AG04450 (cell line): ENCODE measurements around the gene CLP1. TPM values are rescaled to one million over a fixed set of nuclear protein-coding genes. Genes with fewer than 3 reads are reported as not detected.
"Not testable (repeated sequence)": the region's sequence is repeated elsewhere in the genome, so short reads cannot be mapped to it uniquely, and the experiment has no call there.

Experiments used
- CTCF ChIA-PET: fragments of 300-600, 350-600 bp; formaldehyde crosslinking; extraction: SDS; loops from one replicate; lab custom pipeline; 2022; ENCODE audit warnings: antibody characterized with exemption, inconsistent platforms; lab: Charles Lee
- POLR2A ChIA-PET: fragments of 350-600 bp; formaldehyde crosslinking; extraction: SDS; loops from one replicate; lab custom pipeline; 2021; ENCODE audit warnings: antibody characterized with exemption, inconsistent platforms; lab: Yijun Ruan, JAX
- DNase-seq: peaks from one replicate; pipeline ENCODE4 v3.0.0-alpha.2; 2011; ENCODE audit warnings: low read depth, low spot score
- H3K27ac ChIP-seq: one replicate; pipeline ENCODE4 v1.5.1; 2012; ENCODE audit warnings: low read depth, low read length, control low read depth
- H3K27me3 ChIP-seq: one replicate; pipeline ENCODE4 v1.6.0; 2012; ENCODE audit warnings: low read length; ENCODE audit not compliant: control insufficient read depth, insufficient read depth
- H3K4me3 ChIP-seq: 2 replicates; pipeline ENCODE4 v1.5.1; 2011; ENCODE audit warnings: mild to moderate bottlenecking, low read depth, low read length, control low read depth
- H3K9me3 ChIP-seq: 2 replicates; pipeline ENCODE4 v1.5.1; 2012; ENCODE audit warnings: low read length; ENCODE audit not compliant: control insufficient read depth, insufficient read depth
- CTCF ChIP-seq: IDR thresholded peaks from 2 replicates; pipeline ENCODE4 v1.5.1; 2011; ENCODE audit warnings: low read depth, low read length, control low read depth, inconsistent platforms
- polyA plus RNA-seq: library from polyadenylated mRNA; depleted of rRNA; stranded (reverse); fragments of >200 nt; gene quantifications from 2 replicates; pipeline ENCODE4 v1.2.3, GENCODE V29; 2011

Gene CLP1
- polyA plus RNA-seq, 1 experiment: 17.7 TPM

- H3K9me3 ChIP-seq: no peaks in the 10 kb centered on the region; the same call in 1 of the 2 replicates
- peaks cover 21% of the 10 kb centered on the region for H3K27me3 ChIP-seq
- ChIA-PET POLR2A (no interaction called here), CTCF (interaction anchor here (0.6 kb wide), 1 partner anchor 192 kb away, joined by 4 read pairs; no protein-coding TSS in a partner anchor)
- H3K27ac ChIP-seq: no peak overlapping the region
- no peak for DNase-seq
- H3K4me3 ChIP-seq: no peak overlapping the region
- TF ChIP-seq CTCF: no peak
These were observed 6.8 kb upstream of the CLP1 start for GRCh38 chr11:57650739-57651090.

- ChIA-PET CTCF (interaction anchor here (0.6 to 1.2 kb wide), 3 partner anchors 83 to 193 kb away, joined by 3 to 4 read pairs (median 3); no protein-coding TSS in a partner anchor), POLR2A (interaction anchor here (1.7 kb wide), 1 partner anchor 11 kb away, joined by 5 read pairs; no protein-coding TSS in a partner anchor)
- Histone ChIP-seq H3K27me3 (peaks cover 14% of the 10 kb centered on the region), H3K4me3 (no peak overlapping the region), H3K9me3 (no peaks in the 10 kb centered on the region; the same call in 1 of the 2 replicates), H3K27ac (no peak overlapping the region)
- TF ChIP-seq CTCF: no peak
- DNase-seq: no peak
These were observed 6.2 kb upstream of the CLP1 start for GRCh38 chr11:57651408-57651807.

GRCh38 chr11:57652230-57652629 lies 5.3 kb upstream of the CLP1 start:
- not testable (repeated sequence) for DNase-seq, H3K9me3 ChIP-seq, H3K4me3 ChIP-seq, H3K27me3 ChIP-seq, H3K27ac ChIP-seq
- ChIA-PET POLR2A (interaction anchor here (0.6 to 1.7 kb wide), 3 partner anchors 11 to 194 kb away, joined by 3 to 5 read pairs (median 4); no protein-coding TSS in a partner anchor), CTCF (interaction anchor here (0.9 to 1.2 kb wide), 3 partner anchors 8 to 194 kb away, joined by 3 read pairs; no protein-coding TSS in a partner anchor)

GRCh38 chr11:57652662-57653061 lies 4.9 kb upstream of the CLP1 start:
- peaks cover 5% of the 10 kb centered on the region for H3K27me3 ChIP-seq
- no peak for DNase-seq
- no peaks in the 10 kb centered on the region for H3K9me3 ChIP-seq
- CTCF ChIA-PET: interaction anchor here (1.1 kb wide), 2 partner anchors 9 to 125 kb away, joined by 3 read pairs; no protein-coding TSS in a partner anchor
- POLR2A ChIA-PET: interaction anchor here (1.7 kb wide), 1 partner anchor 12 kb away, joined by 5 read pairs; no protein-coding TSS in a partner anchor
- no peak for TF ChIP-seq CTCF
- no peak overlapping the region for H3K4me3 ChIP-seq
- no peak overlapping the region for H3K27ac ChIP-seq

- H3K4me3 ChIP-seq: no peak overlapping the region
- POLR2A ChIA-PET: no interaction called here
- peaks cover 2% of the 10 kb centered on the region for H3K27me3 ChIP-seq
- DNase-seq: no peak
- no peak for TF ChIP-seq CTCF
- CTCF ChIA-PET: interaction anchor here (1.1 to 1.8 kb wide), 3 partner anchors 9 to 126 kb away, joined by 3 to 10 read pairs (median 5); no protein-coding TSS in a partner anchor
- H3K27ac ChIP-seq: no peak overlapping the region
- no peaks in the 10 kb centered on the region for H3K9me3 ChIP-seq
These were observed 4.4 kb upstream of the CLP1 start for GRCh38 chr11:57653163-57653562.
